HG03565 (cell line): ENCODE results near the gene AMMECR1.
"Not testable (repeated sequence)": the region's sequence is repeated elsewhere in the genome, so short reads cannot be mapped to it uniquely, and the experiment has no call there.

Source experiments
- ATAC-seq: cut with Tn5 transposase; IDR thresholded peaks from one replicate; pipeline ENCODE4 v1.9.1; 2021; ENCODE audit warnings: mild to moderate bottlenecking, moderate library complexity; ENCODE audit not compliant: unreplicated experiment

Gene AMMECR1

GRCh38 chrX:110317820-110318663 is at the start of gene AMMECR1:
TSS of gene AMMECR1 (minus strand) at chrX:110318085. CDS start at chrX:110318071, 14 bp downstream.
- ATAC-seq: peak; percentile 60

- ATAC-seq: no peak
Observed at GRCh38 chrX:110363244-110363643, 45.4 kb upstream of the AMMECR1 start.

- ATAC-seq: no peak
Observed at GRCh38 chrX:110359273-110359672, 41.4 kb upstream of the AMMECR1 start.

- no peak for ATAC-seq
Observed at GRCh38 chrX:110358548-110358947, 40.7 kb upstream of the AMMECR1 start, which contains the start of gene RTL9. TSS of gene RTL9 (plus strand) at chrX:110358848. CDS start at chrX:110450618, 91,770 bp downstream.

- ATAC-seq: no peak
Observed at GRCh38 chrX:110346681-110347080, 28.8 kb upstream of the AMMECR1 start.

- ATAC-seq: peak; percentile 92
Observed at GRCh38 chrX:110341189-110342035, 23.5 kb upstream of the AMMECR1 start.

- ATAC-seq: no peak
Observed at GRCh38 chrX:110338935-110339334, 21.1 kb upstream of the AMMECR1 start.

GRCh38 chrX:110333458-110333857 is 15.6 kb upstream of the AMMECR1 start:
- not testable (repeated sequence) for ATAC-seq

- ATAC-seq: no peak
Observed at GRCh38 chrX:110331444-110332030, 13.7 kb upstream of the AMMECR1 start.

GRCh38 chrX:110328613-110329012 is 10.7 kb upstream of the AMMECR1 start:
- ATAC-seq: not testable (repeated sequence)

GRCh38 chrX:110327336-110327735 is 9.5 kb upstream of the AMMECR1 start:
- ATAC-seq: no peak

- no peak for ATAC-seq
Observed at GRCh38 chrX:110326712-110327111, 8.8 kb upstream of the AMMECR1 start.

GRCh38 chrX:110322603-110323002 is 4.7 kb upstream of the AMMECR1 start:
- ATAC-seq: no peak

- ATAC-seq: peak; percentile 30
Observed at GRCh38 chrX:110321670-110322069, 3.8 kb upstream of the AMMECR1 start.

GRCh38 chrX:110321081-110321480 is 3.2 kb upstream of the AMMECR1 start:
- no peak for ATAC-seq

- no peak for ATAC-seq
Observed at GRCh38 chrX:110320381-110320987, 2.6 kb upstream of the AMMECR1 start.

- no peak for ATAC-seq
Observed at GRCh38 chrX:110318664-110318968, 731 bp upstream of the AMMECR1 start.

- ATAC-seq: no peak
Observed at GRCh38 chrX:110317061-110317819, 645 bp downstream of the AMMECR1 start.

- no peak for ATAC-seq
Observed at GRCh38 chrX:110316351-110317060, 1.4 kb downstream of the AMMECR1 start.

GRCh38 chrX:110315551-110315950 is 2.3 kb downstream of the AMMECR1 start:
- no peak for ATAC-seq
